PFSK-1 (cell line): Measurements from ENCODE around the gene ABR.

Experiments used
- FOXP2 ChIP-seq: optimal IDR thresholded peaks from 2 replicates; pipeline ENCODE3; 2011; ENCODE audit warnings: borderline replicate concordance, control low read depth, inconsistent platforms; ENCODE audit not compliant: insufficient read depth; ENCODE audit errors: extremely low read length, extremely low read depth
- POLR2AphosphoS5 ChIP-seq: IDR thresholded peaks from 2 replicates; pipeline ENCODE4 v1.6.1; 2012; ENCODE audit warnings: low read depth, mild to moderate bottlenecking, control low read depth, low read length, moderate library complexity
- SIN3A ChIP-seq: IDR thresholded peaks from 2 replicates; pipeline ENCODE4 v1.6.1; 2012; ENCODE audit warnings: mild to moderate bottlenecking, low read length, moderate library complexity, borderline replicate concordance; ENCODE audit not compliant: insufficient read depth
- TAF1 ChIP-seq: IDR thresholded peaks from 2 replicates; pipeline ENCODE4 v1.6.1; 2012; ENCODE audit warnings: low read length, control low read depth, borderline replicate concordance; ENCODE audit not compliant: insufficient read depth
- TF ChIP-seq, protein P1 (sequence below), 2 experiments: IDR thresholded peaks; 2 replicates each; pipeline versions ENCODE4 v1.6.1 to v1.8.0; 2011 to 2012; ENCODE audit warnings: low read depth in 2 of 2, low read length in 2 of 2, control low read depth in 1 of 2, inconsistent platforms in 1 of 2, mild to moderate bottlenecking in 1 of 2, moderate library complexity in 1 of 2; ENCODE audit not compliant: insufficient read depth in 1 of 2

Gene ABR

DNA sequence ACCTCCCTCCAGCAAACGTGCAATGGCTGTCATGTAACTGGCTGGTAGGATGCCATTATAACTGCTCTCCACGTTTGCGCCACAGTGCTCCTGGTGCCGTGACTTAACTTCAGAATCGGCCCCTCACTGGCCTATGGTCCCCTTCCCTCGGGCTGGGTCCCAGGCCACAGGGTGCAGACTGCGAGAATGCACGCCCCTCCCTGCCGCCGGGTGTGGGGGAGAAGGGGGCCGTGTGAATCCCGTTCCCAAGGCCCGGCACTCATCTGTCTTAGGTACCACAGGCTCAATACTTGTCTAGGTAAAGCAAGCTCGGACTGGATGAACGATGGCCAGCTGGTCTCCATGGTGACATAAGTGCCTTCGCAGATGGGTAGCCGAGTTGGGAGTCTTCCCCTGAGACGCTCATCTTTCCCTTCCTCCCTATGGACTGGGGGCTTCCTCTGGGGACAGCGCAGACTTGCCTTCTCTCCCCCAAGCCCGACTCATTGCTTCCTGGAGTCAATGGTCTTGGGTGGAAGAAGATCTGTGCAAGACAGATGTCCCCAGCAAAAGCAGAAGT, 145.1 kb downstream of the ABR start:
- TF ChIP-seq TAF1 (no peak), POLR2AphosphoS5 (no peak), SIN3A (no peak), FOXP2 (no peak)
- TF ChIP-seq, protein P1, sequence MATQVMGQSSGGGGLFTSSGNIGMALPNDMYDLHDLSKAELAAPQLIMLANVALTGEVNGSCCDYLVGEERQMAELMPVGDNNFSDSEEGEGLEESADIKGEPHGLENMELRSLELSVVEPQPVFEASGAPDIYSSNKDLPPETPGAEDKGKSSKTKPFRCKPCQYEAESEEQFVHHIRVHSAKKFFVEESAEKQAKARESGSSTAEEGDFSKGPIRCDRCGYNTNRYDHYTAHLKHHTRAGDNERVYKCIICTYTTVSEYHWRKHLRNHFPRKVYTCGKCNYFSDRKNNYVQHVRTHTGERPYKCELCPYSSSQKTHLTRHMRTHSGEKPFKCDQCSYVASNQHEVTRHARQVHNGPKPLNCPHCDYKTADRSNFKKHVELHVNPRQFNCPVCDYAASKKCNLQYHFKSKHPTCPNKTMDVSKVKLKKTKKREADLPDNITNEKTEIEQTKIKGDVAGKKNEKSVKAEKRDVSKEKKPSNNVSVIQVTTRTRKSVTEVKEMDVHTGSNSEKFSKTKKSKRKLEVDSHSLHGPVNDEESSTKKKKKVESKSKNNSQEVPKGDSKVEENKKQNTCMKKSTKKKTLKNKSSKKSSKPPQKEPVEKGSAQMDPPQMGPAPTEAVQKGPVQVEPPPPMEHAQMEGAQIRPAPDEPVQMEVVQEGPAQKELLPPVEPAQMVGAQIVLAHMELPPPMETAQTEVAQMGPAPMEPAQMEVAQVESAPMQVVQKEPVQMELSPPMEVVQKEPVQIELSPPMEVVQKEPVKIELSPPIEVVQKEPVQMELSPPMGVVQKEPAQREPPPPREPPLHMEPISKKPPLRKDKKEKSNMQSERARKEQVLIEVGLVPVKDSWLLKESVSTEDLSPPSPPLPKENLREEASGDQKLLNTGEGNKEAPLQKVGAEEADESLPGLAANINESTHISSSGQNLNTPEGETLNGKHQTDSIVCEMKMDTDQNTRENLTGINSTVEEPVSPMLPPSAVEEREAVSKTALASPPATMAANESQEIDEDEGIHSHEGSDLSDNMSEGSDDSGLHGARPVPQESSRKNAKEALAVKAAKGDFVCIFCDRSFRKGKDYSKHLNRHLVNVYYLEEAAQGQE (IDR thresholded peaks at IDR 0.05; ENCODE audit: insufficient read depth in 1 of 2, low read depth in 2 of 2, low read length in 2 of 2), result no peak

DNA sequence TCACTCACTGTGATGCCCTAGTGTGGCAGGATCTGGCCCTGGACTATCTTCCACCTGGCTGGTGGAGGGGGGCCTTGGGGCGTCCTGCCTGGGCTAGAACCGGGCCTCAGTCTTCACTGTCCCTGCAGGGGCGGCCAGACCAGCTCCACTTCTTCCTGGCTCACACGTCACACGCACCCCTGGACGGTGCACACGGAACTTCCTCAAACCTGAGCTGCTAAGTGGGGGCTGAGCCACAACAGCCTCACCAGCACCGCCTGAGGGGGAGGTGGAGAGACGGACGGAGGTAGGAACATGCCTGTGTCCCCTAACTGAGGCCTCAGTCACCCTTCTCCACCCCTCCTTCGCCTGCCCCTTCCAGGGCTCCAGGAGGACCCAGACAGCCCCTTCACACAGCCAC, 146.3 kb downstream of the ABR start:
- TF ChIP-seq TAF1, result no peak
- TF ChIP-seq, protein P1 (IDR thresholded peaks at IDR 0.05; ENCODE audit: insufficient read depth in 1 of 2, low read depth in 2 of 2, low read length in 2 of 2), result no peak
- no peak for TF ChIP-seq FOXP2
- TF ChIP-seq POLR2AphosphoS5, result no peak
- no peak for TF ChIP-seq SIN3A

DNA sequence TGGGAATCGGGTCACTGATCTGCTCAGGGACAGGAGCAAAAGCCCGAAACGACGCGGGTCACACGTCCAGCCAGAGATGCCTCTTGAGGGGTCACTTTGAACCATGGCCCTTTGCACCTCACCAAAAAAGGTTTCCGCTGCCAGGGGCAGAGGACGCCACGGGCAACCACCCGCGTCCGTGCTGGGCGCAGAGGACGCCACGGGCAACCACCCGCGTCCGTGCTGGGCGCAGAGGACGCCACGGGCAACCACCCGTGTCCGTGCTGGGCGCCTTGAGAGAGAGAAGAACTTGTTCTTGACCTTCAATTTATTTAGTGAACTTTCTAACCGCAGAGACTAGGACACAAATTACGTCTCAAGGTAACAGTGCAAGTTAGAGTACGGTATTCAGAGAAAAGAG, 147.4 kb downstream of the ABR start:
- TF ChIP-seq, protein P1 (IDR thresholded peaks at IDR 0.05; ENCODE audit: insufficient read depth in 1 of 2, low read depth in 2 of 2, low read length in 2 of 2), result no peak
- TF ChIP-seq POLR2AphosphoS5 (no peak), TAF1 (no peak), FOXP2 (no peak), SIN3A (no peak)

GRCh38 chr17:1031711-1032110, 148.1 kb downstream of the ABR start:
- TF ChIP-seq, protein P1 (IDR thresholded peaks at IDR 0.05; ENCODE audit: insufficient read depth in 1 of 2, low read depth in 2 of 2, low read length in 2 of 2), result no peak
- TF ChIP-seq FOXP2, result no peak
- no peak for TF ChIP-seq TAF1
- TF ChIP-seq SIN3A, result no peak
- no peak for TF ChIP-seq POLR2AphosphoS5

- TF ChIP-seq, protein P1 (IDR thresholded peaks at IDR 0.05; ENCODE audit: insufficient read depth in 1 of 2, low read depth in 2 of 2, low read length in 2 of 2), result no peak
- TF ChIP-seq POLR2AphosphoS5 (no peak), FOXP2 (no peak), SIN3A (no peak)
Observed at GRCh38 chr17:1030684-1031532, 148.9 kb downstream of the ABR start.
